Measurements from ENCODE around the gene OCIAD2.

DNA sequence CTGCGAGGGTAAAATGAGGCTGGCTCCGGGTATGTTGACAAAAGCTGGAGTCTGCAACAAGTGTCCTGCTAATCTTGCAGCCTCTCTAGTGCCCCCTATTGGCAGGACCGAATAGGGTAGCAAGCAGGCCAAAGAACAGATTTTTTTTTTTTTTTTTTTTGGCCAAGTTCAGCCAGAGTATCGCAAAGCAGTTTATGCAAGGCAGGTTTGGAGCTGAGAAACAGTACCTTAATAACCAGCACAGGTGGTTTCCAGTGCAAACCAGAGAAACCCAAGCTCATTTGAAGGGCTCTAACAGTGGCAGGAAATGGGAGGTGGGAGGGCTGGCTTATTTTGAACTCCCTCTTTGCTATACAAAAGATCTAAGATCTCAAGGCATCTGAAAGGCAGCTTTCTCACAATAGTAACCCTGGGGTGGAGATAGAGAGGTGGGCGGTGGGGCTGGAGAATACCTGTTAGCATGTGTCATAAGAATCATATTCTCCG, 38.2 kb upstream of the OCIAD2 start:
- TF ChIP-seq, protein P1, sequence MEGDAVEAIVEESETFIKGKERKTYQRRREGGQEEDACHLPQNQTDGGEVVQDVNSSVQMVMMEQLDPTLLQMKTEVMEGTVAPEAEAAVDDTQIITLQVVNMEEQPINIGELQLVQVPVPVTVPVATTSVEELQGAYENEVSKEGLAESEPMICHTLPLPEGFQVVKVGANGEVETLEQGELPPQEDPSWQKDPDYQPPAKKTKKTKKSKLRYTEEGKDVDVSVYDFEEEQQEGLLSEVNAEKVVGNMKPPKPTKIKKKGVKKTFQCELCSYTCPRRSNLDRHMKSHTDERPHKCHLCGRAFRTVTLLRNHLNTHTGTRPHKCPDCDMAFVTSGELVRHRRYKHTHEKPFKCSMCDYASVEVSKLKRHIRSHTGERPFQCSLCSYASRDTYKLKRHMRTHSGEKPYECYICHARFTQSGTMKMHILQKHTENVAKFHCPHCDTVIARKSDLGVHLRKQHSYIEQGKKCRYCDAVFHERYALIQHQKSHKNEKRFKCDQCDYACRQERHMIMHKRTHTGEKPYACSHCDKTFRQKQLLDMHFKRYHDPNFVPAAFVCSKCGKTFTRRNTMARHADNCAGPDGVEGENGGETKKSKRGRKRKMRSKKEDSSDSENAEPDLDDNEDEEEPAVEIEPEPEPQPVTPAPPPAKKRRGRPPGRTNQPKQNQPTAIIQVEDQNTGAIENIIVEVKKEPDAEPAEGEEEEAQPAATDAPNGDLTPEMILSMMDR (conservative IDR thresholded peaks at IDR 0.05; ENCODE audit: low read depth, low read length): no peak
- TF ChIP-seq POLR2A (IDR thresholded peaks at IDR 0.05; ENCODE audit: low read depth, low read length) (no peak), RAD21 (IDR thresholded peaks at IDR 0.05; ENCODE audit: low read length) (no peak), RCOR1 (IDR thresholded peaks at IDR 0.05; ENCODE audit: insufficient replicate concordance, low read length) (no peak), CEBPB (IDR thresholded peaks at IDR 0.05; ENCODE audit: low read depth, low read length) (no peak), NFE2L2 (IDR thresholded peaks at IDR 0.05; ENCODE audit: low read depth, low read length) (no peak), RFX5 (IDR thresholded peaks at IDR 0.05; ENCODE audit: low read depth, low read length) (no peak), SMC3 (IDR thresholded peaks at IDR 0.05; ENCODE audit: low read depth, low read length) (no peak)
- TF ChIP-seq, protein P2, sequence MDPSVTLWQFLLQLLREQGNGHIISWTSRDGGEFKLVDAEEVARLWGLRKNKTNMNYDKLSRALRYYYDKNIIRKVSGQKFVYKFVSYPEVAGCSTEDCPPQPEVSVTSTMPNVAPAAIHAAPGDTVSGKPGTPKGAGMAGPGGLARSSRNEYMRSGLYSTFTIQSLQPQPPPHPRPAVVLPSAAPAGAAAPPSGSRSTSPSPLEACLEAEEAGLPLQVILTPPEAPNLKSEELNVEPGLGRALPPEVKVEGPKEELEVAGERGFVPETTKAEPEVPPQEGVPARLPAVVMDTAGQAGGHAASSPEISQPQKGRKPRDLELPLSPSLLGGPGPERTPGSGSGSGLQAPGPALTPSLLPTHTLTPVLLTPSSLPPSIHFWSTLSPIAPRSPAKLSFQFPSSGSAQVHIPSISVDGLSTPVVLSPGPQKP (IDR thresholded peaks at IDR 0.05; ENCODE audit: borderline replicate concordance, low read depth, low read length): no peak
- TF ChIP-seq, protein P3, sequence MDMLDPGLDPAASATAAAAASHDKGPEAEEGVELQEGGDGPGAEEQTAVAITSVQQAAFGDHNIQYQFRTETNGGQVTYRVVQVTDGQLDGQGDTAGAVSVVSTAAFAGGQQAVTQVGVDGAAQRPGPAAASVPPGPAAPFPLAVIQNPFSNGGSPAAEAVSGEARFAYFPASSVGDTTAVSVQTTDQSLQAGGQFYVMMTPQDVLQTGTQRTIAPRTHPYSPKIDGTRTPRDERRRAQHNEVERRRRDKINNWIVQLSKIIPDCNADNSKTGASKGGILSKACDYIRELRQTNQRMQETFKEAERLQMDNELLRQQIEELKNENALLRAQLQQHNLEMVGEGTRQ (IDR thresholded peaks at IDR 0.05; ENCODE audit: low read depth, low read length): no peak
